H1 (cell line): Measurements from ENCODE around the gene IGFBP6. TPM values are rescaled to one million over a fixed set of nuclear protein-coding genes. Genes with fewer than 3 reads are reported as not detected.

Experiments
- ATF2 ChIP-seq: IDR thresholded peaks from 2 replicates; pipeline ENCODE4 v1.6.1; 2012; ENCODE audit warnings: low read length, inconsistent platforms
- ATF3 ChIP-seq: IDR thresholded peaks from 2 replicates; pipeline ENCODE4 v1.6.1; 2011; ENCODE audit warnings: low read depth, mild to moderate bottlenecking, low read length; ENCODE audit not compliant: insufficient read depth
- CBX8 ChIP-seq: fragments of 300-800, 300-1000 bp; sonication (generic); IDR thresholded peaks from 2 replicates; pipeline ENCODE4 v1.7.1; 2016; ENCODE audit warnings: low read depth, low read length, borderline replicate concordance
- CTBP2 ChIP-seq: IDR thresholded peaks from 2 replicates; pipeline ENCODE4 v1.7.0; 2011; ENCODE audit warnings: borderline replicate concordance, mild to moderate bottlenecking, moderate library complexity, mixed read lengths, low read length; ENCODE audit not compliant: insufficient read depth, insufficient read length
- EGR1 ChIP-seq: IDR thresholded peaks from 2 replicates; pipeline ENCODE4 v1.6.1; 2011; ENCODE audit warnings: low read depth, low read length, borderline replicate concordance
- EP300 ChIP-seq, 2 experiments: IDR thresholded peaks; 1 replicate in 1 of 2; 2 replicates in 1 of 2; pipeline ENCODE4 v1.6.1; 2011 to 2012; ENCODE audit warnings: low read depth in 2 of 2, low read length in 2 of 2, mild to moderate bottlenecking in 2 of 2, borderline replicate concordance in 1 of 2, inconsistent platforms in 1 of 2, moderate library complexity in 1 of 2
- HDAC2 ChIP-seq, 2 experiments: fragments of 300-600 bp in 1 of 2; sonication (generic) in 1 of 2; IDR thresholded peaks; 2 replicates each; pipeline ENCODE4 v1.6.1; 2011 to 2012; ENCODE audit warnings: low read depth in 2 of 2, low read length in 2 of 2, mild to moderate bottlenecking in 2 of 2, moderate library complexity in 2 of 2, borderline replicate concordance in 1 of 2, inconsistent platforms in 1 of 2
- KDM1A ChIP-seq: fragments of 200-600, 300-600 bp; sonication (generic); IDR thresholded peaks from 2 replicates; pipeline ENCODE4 v1.7.1; 2016; ENCODE audit warnings: mild to moderate bottlenecking, low read length, borderline replicate concordance
- KDM4A ChIP-seq: IDR thresholded peaks from one replicate; pipeline ENCODE4 v1.7.1; 2012; ENCODE audit warnings: low read depth, mild to moderate bottlenecking, moderate library complexity, low read length, inconsistent platforms; ENCODE audit not compliant: severe bottlenecking
- MAX ChIP-seq: IDR thresholded peaks from 2 replicates; pipeline ENCODE4 v1.6.1; 2012; ENCODE audit warnings: inconsistent platforms
- POLR2A ChIP-seq, 2 experiments: IDR thresholded peaks; 1 replicate in 1 of 2; 2 replicates in 1 of 2; pipeline ENCODE4 v1.6.1; 2011; ENCODE audit warnings: low read depth in 2 of 2, low read length in 2 of 2, mild to moderate bottlenecking in 2 of 2; ENCODE audit errors: control extremely low read depth in 1 of 2
- POU5F1 ChIP-seq: IDR thresholded peaks from 2 replicates; pipeline ENCODE4 v1.6.1; 2011; ENCODE audit warnings: low read depth, mild to moderate bottlenecking, low read length, moderate library complexity
- SIN3A ChIP-seq, 2 experiments: IDR thresholded peaks in 1 of 2; conservative IDR thresholded peaks in 1 of 2; 2 replicates each; pipeline ENCODE4 v1.6.1; 2011 to 2012; ENCODE audit warnings: low read length in 2 of 2, improper control_type of control experiment in 1 of 2, low read depth in 1 of 2, mild to moderate bottlenecking in 1 of 2
- TEAD4 ChIP-seq: IDR thresholded peaks from 2 replicates; pipeline ENCODE4 v1.6.1; 2012; ENCODE audit warnings: low read depth, low read length, inconsistent platforms, mixed read lengths
- polyA plus RNA-seq, 7 experiments: library from polyadenylated mRNA; depleted of rRNA in 3 of 7; stranded (reverse) in 5 of 7; unstranded in 2 of 7; fragments of >200 nt in 5 of 7; fragments of 200-250 nt in 2 of 7; gene quantifications; 1 replicate in 5 of 7; 2 replicates in 1 of 7; 4 replicates in 1 of 7; pipeline versions ENCODE4 v1.2.1 to v1.2.3, GENCODE V29; 2011 to 2013; ENCODE audit warnings: missing spikeins in 2 of 7, mixed read lengths in 2 of 7
- total RNA-seq: library from RNA; stranded (reverse); fragmentation: NEBNext Ultra II Directional; extraction: Animal tissue kit (Norgen Biotek cat#: 25700); gene quantifications from 2 replicates; pipeline ENCODE4 v1.2.1, GENCODE V29; 2021

IGFBP6 gene
- total and polyA plus RNA-seq, 2 of the 8 experiments (the other 6 are each of a cell fraction or from before 2014, with no cell fraction given): 13.7 to 14.7 TPM

GRCh38 chr12:53097207-53097563 lies 282 bp upstream of the IGFBP6 start (continued):
- 0 out of 4 replicates have a peak, but pooled peaks of 1 of the 2 experiments have one; percentile 17 for TF ChIP-seq HDAC2 (IDR thresholded peaks at IDR 0.05; ENCODE audit: borderline replicate concordance in 1 of 2, low read depth in 2 of 2, low read length in 2 of 2)
- TF ChIP-seq KDM1A: no peak; the same call in 1 of the 2 replicates
- peak; percentile 67; the same call in 1 of the 2 replicates for TF ChIP-seq EGR1
- TF ChIP-seq MAX: no peak
- no peak for TF ChIP-seq CBX8
- peak; percentile 40 for TF ChIP-seq KDM4A
- TF ChIP-seq ATF3: no peak
- no peak for TF ChIP-seq POU5F1
- TF ChIP-seq TEAD4: peak; percentile 51; the same call in 1 of the 2 replicates
- no peak for TF ChIP-seq CTBP2
- peak in 1 of 2 experiments; percentile 73; a peak in 1 of 4 replicates for TF ChIP-seq SIN3A (conservative IDR thresholded peaks at IDR 0.05 in 1 of 2, IDR thresholded peaks at IDR 0.05 in 1 of 2; ENCODE audit: low read depth in 1 of 2, low read length in 2 of 2)
- TF ChIP-seq POLR2A (IDR thresholded peaks at IDR 0.05; ENCODE audit: control extremely low read depth in 1 of 2, low read depth in 2 of 2, low read length in 2 of 2): no peak
- no peak for TF ChIP-seq ATF2
- TF ChIP-seq EP300 (IDR thresholded peaks at IDR 0.05; ENCODE audit: borderline replicate concordance in 1 of 2, low read depth in 2 of 2, low read length in 2 of 2): no peak
